Measurements from ENCODE around the gene RPS16. TPM values are rescaled to one million over a fixed set of nuclear protein-coding genes. Genes with fewer than 3 reads are reported as not detected.

The RPS16 gene
- total RNA-seq, 1 donor from 2014 or later, result 1,329 TPM

DNA sequence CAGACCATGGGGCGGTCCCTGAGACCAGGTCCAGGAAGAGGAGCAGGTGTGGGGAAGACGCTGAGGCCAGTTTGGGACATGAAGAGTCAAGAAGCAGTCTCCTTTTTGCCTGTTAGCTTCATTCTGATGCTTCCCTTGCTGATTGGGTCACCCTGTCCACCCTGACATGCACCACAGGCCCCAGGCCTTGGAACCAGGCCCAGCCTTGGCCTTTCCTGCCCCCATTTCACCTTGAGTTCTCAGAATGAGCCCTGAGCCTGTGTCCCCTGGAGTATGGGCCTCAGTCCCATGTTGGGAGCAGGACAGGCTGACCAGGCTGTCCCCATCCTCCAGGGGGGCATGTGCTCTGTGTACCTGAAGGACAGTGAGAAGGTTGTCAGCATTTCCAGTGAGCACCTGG lies 40.0 kb upstream of the RPS16 start:
- no peak for DNase-seq (ENCODE audit: low read depth)
- H3K27me3 Mint-ChIP-seq (ENCODE audit: low read depth, unreplicated experiment), result no peaks in the 10 kb centered on the region
- no peak overlapping the region for H2AFZ ChIP-seq (ENCODE audit: low read depth, low read length)
- no peak overlapping the region for H3K27ac Mint-ChIP-seq (ENCODE audit: unreplicated experiment)
- H3K4me3 Mint-ChIP-seq (ENCODE audit: unreplicated experiment), result no peak overlapping the region
- no peak overlapping the region for H3K27ac ChIP-seq (ENCODE audit: low read depth, low read length)
- no peak overlapping the region for H3K4me2 ChIP-seq (ENCODE audit: low read length)
- no peaks in the 10 kb centered on the region for H3K27me3 ChIP-seq (ENCODE audit: insufficient read depth, low read length)
- peaks cover 29% of the 10 kb centered on the region for H3K36me3 ChIP-seq (ENCODE audit: insufficient read depth, low read length)
- no peak for TF ChIP-seq EZH2 (IDR thresholded peaks at IDR 0.05; ENCODE audit: insufficient read depth, low read length)
- TF ChIP-seq, protein P1, sequence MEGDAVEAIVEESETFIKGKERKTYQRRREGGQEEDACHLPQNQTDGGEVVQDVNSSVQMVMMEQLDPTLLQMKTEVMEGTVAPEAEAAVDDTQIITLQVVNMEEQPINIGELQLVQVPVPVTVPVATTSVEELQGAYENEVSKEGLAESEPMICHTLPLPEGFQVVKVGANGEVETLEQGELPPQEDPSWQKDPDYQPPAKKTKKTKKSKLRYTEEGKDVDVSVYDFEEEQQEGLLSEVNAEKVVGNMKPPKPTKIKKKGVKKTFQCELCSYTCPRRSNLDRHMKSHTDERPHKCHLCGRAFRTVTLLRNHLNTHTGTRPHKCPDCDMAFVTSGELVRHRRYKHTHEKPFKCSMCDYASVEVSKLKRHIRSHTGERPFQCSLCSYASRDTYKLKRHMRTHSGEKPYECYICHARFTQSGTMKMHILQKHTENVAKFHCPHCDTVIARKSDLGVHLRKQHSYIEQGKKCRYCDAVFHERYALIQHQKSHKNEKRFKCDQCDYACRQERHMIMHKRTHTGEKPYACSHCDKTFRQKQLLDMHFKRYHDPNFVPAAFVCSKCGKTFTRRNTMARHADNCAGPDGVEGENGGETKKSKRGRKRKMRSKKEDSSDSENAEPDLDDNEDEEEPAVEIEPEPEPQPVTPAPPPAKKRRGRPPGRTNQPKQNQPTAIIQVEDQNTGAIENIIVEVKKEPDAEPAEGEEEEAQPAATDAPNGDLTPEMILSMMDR (IDR thresholded peaks at IDR 0.05; ENCODE audit: insufficient read depth, low read depth, low read length), result no peak
- H4K20me1 ChIP-seq (ENCODE audit: insufficient read depth, low read length), result peaks cover 41% of the 10 kb centered on the region
- H3K9me3 ChIP-seq (ENCODE audit: insufficient read depth, low read depth, low read length), result no peaks in the 10 kb centered on the region
- H3K4me1 ChIP-seq (ENCODE audit: insufficient read depth, low read length), result peaks cover 11% of the 10 kb centered on the region
- peaks cover 26% of the 10 kb centered on the region for H3K36me3 Mint-ChIP-seq (ENCODE audit: low read depth, unreplicated experiment)
- H3K9me3 Mint-ChIP-seq (ENCODE audit: unreplicated experiment), result no peaks in the 10 kb centered on the region
- peaks cover 1% of the 10 kb centered on the region for H3K79me2 ChIP-seq (ENCODE audit: insufficient read depth, low read length)
- no peak overlapping the region for H3K4me3 ChIP-seq (ENCODE audit: insufficient read depth, low read depth, low read length)
- no peak for FAIRE-seq
- peaks cover 4% of the 10 kb centered on the region for H3K4me1 Mint-ChIP-seq (ENCODE audit: low read depth, unreplicated experiment)
- H3K9ac ChIP-seq (ENCODE audit: low read length), result no peak overlapping the region

DNA sequence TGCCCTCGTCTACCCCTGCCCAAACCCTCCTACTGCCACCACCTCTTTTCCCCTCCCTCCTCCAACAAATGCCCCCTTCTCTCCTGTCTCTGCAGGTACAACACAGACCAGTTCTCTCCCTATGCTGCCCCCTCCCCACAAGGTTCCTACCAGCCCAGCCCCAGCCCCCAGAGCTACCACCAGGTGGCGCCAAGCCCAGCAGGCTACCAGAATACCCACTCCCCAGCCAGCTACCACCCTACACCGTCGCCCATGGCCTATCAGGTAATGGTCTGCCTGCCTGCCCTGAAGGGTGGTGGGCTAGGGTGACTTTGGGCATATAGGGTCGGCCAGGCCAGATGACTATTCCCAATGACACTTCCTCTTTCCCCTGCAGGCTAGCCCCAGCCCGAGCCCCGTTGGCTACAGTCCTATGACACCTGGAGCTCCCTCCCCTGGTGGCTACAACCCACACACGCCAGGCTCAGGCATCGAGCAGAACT lies 38.4 kb upstream of the RPS16 start:
- FAIRE-seq, result no peak

DNA sequence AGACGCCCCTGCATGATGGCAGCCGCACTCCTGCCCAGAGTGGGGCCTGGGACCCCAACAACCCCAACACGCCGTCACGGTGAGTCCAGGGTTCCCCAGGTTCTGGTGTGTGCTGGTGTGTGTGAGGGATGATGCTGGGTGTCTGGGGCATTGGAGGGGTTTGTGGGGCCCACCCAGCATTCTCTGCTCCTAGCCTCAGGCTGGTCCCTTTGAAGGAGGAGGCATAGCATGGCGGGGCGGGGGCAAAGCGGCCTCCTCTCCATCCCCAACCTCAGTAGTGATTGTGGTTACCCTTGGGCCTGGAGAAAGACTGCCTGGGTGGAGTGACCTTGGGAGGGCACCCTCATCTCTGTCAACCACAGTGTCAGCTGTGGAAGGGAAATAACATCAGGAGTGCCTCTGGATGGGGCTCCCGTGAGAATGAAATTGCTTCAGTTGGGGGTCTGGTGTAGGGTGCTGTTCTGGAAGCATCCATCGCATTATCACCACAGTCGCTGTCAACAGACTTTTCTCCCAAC lies 37.8 kb upstream of the RPS16 start:
- Histone ChIP-seq H3K4me2 (ENCODE audit: low read length) (no peak overlapping the region), H4K20me1 (ENCODE audit: insufficient read depth, low read length) (peaks cover 64% of the 10 kb centered on the region), H3K27me3 (ENCODE audit: insufficient read depth, low read length) (no peaks in the 10 kb centered on the region), H3K4me3 (ENCODE audit: insufficient read depth, low read depth, low read length) (no peak overlapping the region), H3K4me1 (ENCODE audit: insufficient read depth, low read length) (peaks cover 7% of the 10 kb centered on the region), H3K9ac (ENCODE audit: low read length) (no peak overlapping the region), H3K79me2 (ENCODE audit: insufficient read depth, low read length) (no peaks in the 10 kb centered on the region), H3K27ac (ENCODE audit: low read depth, low read length) (no peak overlapping the region), H3K9me3 (ENCODE audit: insufficient read depth, low read depth, low read length) (no peaks in the 10 kb centered on the region), H2AFZ (ENCODE audit: low read depth, low read length) (no peak overlapping the region), H3K36me3 (ENCODE audit: insufficient read depth, low read length) (peaks cover 48% of the 10 kb centered on the region)
- Mint-ChIP-seq H3K36me3 (ENCODE audit: low read depth, unreplicated experiment) (peaks cover 40% of the 10 kb centered on the region), H3K9me3 (ENCODE audit: unreplicated experiment) (no peaks in the 10 kb centered on the region), H3K27ac (ENCODE audit: unreplicated experiment) (no peak overlapping the region), H3K27me3 (ENCODE audit: low read depth, unreplicated experiment) (no peaks in the 10 kb centered on the region), H3K4me1 (ENCODE audit: low read depth, unreplicated experiment) (peaks cover 3% of the 10 kb centered on the region), H3K4me3 (ENCODE audit: unreplicated experiment) (no peak overlapping the region)
- TF ChIP-seq, protein P1 (IDR thresholded peaks at IDR 0.05; ENCODE audit: insufficient read depth, low read depth, low read length), result no peak
- TF ChIP-seq EZH2 (IDR thresholded peaks at IDR 0.05; ENCODE audit: insufficient read depth, low read length), result no peak
- FAIRE-seq, result no peak
- DNase-seq (ENCODE audit: low read depth), result no peak

More for the DNA sequence above, 38.4 kb upstream of the RPS16 start:
- Histone ChIP-seq H2AFZ (ENCODE audit: low read depth, low read length) (no peak overlapping the region), H3K27me3 (ENCODE audit: insufficient read depth, low read length) (no peaks in the 10 kb centered on the region), H3K9ac (ENCODE audit: low read length) (no peak overlapping the region), H4K20me1 (ENCODE audit: insufficient read depth, low read length) (peaks cover 57% of the 10 kb centered on the region), H3K36me3 (ENCODE audit: insufficient read depth, low read length) (peaks cover 43% of the 10 kb centered on the region), H3K9me3 (ENCODE audit: insufficient read depth, low read depth, low read length) (no peaks in the 10 kb centered on the region), H3K4me1 (ENCODE audit: insufficient read depth, low read length) (peaks cover 7% of the 10 kb centered on the region), H3K79me2 (ENCODE audit: insufficient read depth, low read length) (no peaks in the 10 kb centered on the region), H3K4me2 (ENCODE audit: low read length) (no peak overlapping the region), H3K4me3 (ENCODE audit: insufficient read depth, low read depth, low read length) (no peak overlapping the region), H3K27ac (ENCODE audit: low read depth, low read length) (no peak overlapping the region)
- Mint-ChIP-seq H3K27me3 (ENCODE audit: low read depth, unreplicated experiment) (no peaks in the 10 kb centered on the region), H3K4me1 (ENCODE audit: low read depth, unreplicated experiment) (peaks cover 3% of the 10 kb centered on the region), H3K9me3 (ENCODE audit: unreplicated experiment) (no peaks in the 10 kb centered on the region), H3K27ac (ENCODE audit: unreplicated experiment) (no peak overlapping the region), H3K36me3 (ENCODE audit: low read depth, unreplicated experiment) (peaks cover 36% of the 10 kb centered on the region), H3K4me3 (ENCODE audit: unreplicated experiment) (no peak overlapping the region)
- TF ChIP-seq, protein P1 (IDR thresholded peaks at IDR 0.05; ENCODE audit: insufficient read depth, low read depth, low read length), result peak; percentile 51
- no peak for TF ChIP-seq EZH2 (IDR thresholded peaks at IDR 0.05; ENCODE audit: insufficient read depth, low read length)
- no peak for DNase-seq (ENCODE audit: low read depth)
